HG03139 (cell line): ENCODE measurements around the gene MICAL3.
"Not testable (repeated sequence)": the region's sequence is repeated elsewhere in the genome, so short reads cannot be mapped to it uniquely, and the experiment has no call there.

Source experiments
- ATAC-seq: cut with Tn5 transposase; IDR thresholded peaks from one replicate; pipeline ENCODE4 v1.9.1; 2021; ENCODE audit not compliant: unreplicated experiment

MICAL3 gene

GRCh38 chr22:18034076-18034475 is 9.7 kb upstream of the MICAL3 start:
- no peak for ATAC-seq

GRCh38 chr22:18033204-18033998 is 9.0 kb upstream of the MICAL3 start:
- ATAC-seq, result no peak

- ATAC-seq, result no peak
Measured at GRCh38 chr22:18032455-18033101, 8.2 kb upstream of the MICAL3 start.

- no peak for ATAC-seq
Measured at GRCh38 chr22:18031695-18032454, 7.5 kb upstream of the MICAL3 start.

GRCh38 chr22:18029686-18030267 is 5.4 kb upstream of the MICAL3 start:
- ATAC-seq, result no peak

- ATAC-seq, result no peak
Measured at GRCh38 chr22:18028817-18029527, 4.6 kb upstream of the MICAL3 start.

- ATAC-seq, result not testable (repeated sequence)
Measured at GRCh38 chr22:18025898-18026297, 1.5 kb upstream of the MICAL3 start.

GRCh38 chr22:18024956-18025720 is 777 bp upstream of the MICAL3 start:
- ATAC-seq, result no peak

GRCh38 chr22:18023509-18024275 is 669 bp downstream of the MICAL3 start:
- no peak for ATAC-seq

GRCh38 chr22:18022876-18023275 is 1.5 kb downstream of the MICAL3 start:
- no peak for ATAC-seq

GRCh38 chr22:18021431-18021830 is 2.9 kb downstream of the MICAL3 start:
- ATAC-seq, result no peak

GRCh38 chr22:18020743-18021142 is 3.6 kb downstream of the MICAL3 start:
- ATAC-seq, result not testable (repeated sequence)

GRCh38 chr22:18013947-18014346 is 10.4 kb downstream of the MICAL3 start:
- ATAC-seq, result no peak

GRCh38 chr22:18013436-18013835 is 10.9 kb downstream of the MICAL3 start:
- ATAC-seq, result no peak

- ATAC-seq, result no peak
Measured at GRCh38 chr22:18012531-18012930, 11.8 kb downstream of the MICAL3 start.

GRCh38 chr22:18010266-18010665 is 14.1 kb downstream of the MICAL3 start:
- ATAC-seq, result no peak

- no peak for ATAC-seq
Measured at GRCh38 chr22:18008136-18008535, 16.2 kb downstream of the MICAL3 start.

- no peak for ATAC-seq
Measured at GRCh38 chr22:18005201-18005926, 19.0 kb downstream of the MICAL3 start.

GRCh38 chr22:18001894-18002315 is 22.5 kb downstream of the MICAL3 start:
- ATAC-seq, result not testable (repeated sequence)
